HCT116 (cell line): ENCODE results near the gene ARL11. TPM values are rescaled to one million over a fixed set of nuclear protein-coding genes. Genes with fewer than 3 reads are reported as not detected.

Experiments used
- ATAC-seq: fragments of 200-7000 bp; cut with Tn5 transposase; 2 replicates; pipeline ENCODE4 v1.9.1; 2020; ENCODE audit warnings: mild to moderate bottlenecking, moderate library complexity
- BruUV-seq: library from RNA; stranded (reverse); fragments of 400-500 nt; replicated peaks from 2 replicates; lab custom pipeline; 2021; lab: Mats Ljungman, UMichigan
- CTCF ChIA-PET: fragments of 300-600 bp; sonication (Branson Sonifier 250); formaldehyde crosslinking; loops from one replicate; lab custom pipeline; 2021; ENCODE audit warnings: antibody characterized with exemption; lab: Charles Lee
- POLR2A ChIA-PET: fragments of 300-600, 350-600 bp; sonication (Branson Sonifier 250); formaldehyde crosslinking; loops from one replicate; lab custom pipeline; 2021; ENCODE audit warnings: antibody characterized with exemption; lab: Charles Lee
- RAD21 ChIA-PET, 2 experiments: fragments of 300-600 bp; sonication (Branson Sonifier 250); formaldehyde crosslinking; loops; one replicate each; lab custom pipeline; 2023; ENCODE audit warnings: low total read pairs in 2 of 2; ENCODE audit not compliant: uncharacterized antibody in 2 of 2, unreplicated experiment in 2 of 2, low non-redundant PET in 1 of 2; lab: Charles Lee
- DNase-seq: peaks from one replicate; pipeline ENCODE4 v3.0.0-alpha.2; 2010; ENCODE audit warnings: low read depth, low spot score
- H2AFZ ChIP-seq: fragments of 200-600 bp; shearing (Covaris generic), sonication (generic); 2 replicates; pipeline ENCODE4 v1.6.1; 2017; ENCODE audit warnings: low read depth, mixed run types, mixed read lengths, antibody characterized with exemption, low read length; ENCODE audit not compliant: poor library complexity, severe bottlenecking
- H3K27ac ChIP-seq: 2 replicates; pipeline ENCODE4 v1.5.1; 2012; ENCODE audit warnings: low read depth, low read length
- H3K27me3 ChIP-seq: fragments of 200-600 bp; sonication (generic); 2 replicates; pipeline ENCODE4 v1.6.1; 2016; ENCODE audit warnings: mixed run types, low read length, mixed read lengths; ENCODE audit not compliant: insufficient read depth
- H3K36me3 ChIP-seq, 2 experiments: fragments of 200-500 bp in 1 of 2; fragments of 200-600 bp in 1 of 2; sonication (Bioruptor generic) in 1 of 2; sonication (generic) in 1 of 2; 2 replicates each; pipeline versions ENCODE4 v1.5.1 to v1.6.1; 2014 to 2016; ENCODE audit warnings: low read length in 2 of 2, inconsistent platforms in 1 of 2, mixed read lengths in 1 of 2, mixed run types in 1 of 2; ENCODE audit not compliant: insufficient read depth in 2 of 2, control insufficient read depth in 1 of 2
- H3K4me1 ChIP-seq, 2 experiments: fragments of 200-600 bp in 1 of 2; sonication (generic) in 1 of 2; 2 replicates each; pipeline versions ENCODE4 v1.5.1 to v1.6.1; 2012 to 2017; ENCODE audit warnings: low read length in 2 of 2, inconsistent platforms in 1 of 2, mild to moderate bottlenecking in 1 of 2, mixed read lengths in 1 of 2, mixed run types in 1 of 2, moderate library complexity in 1 of 2; ENCODE audit not compliant: insufficient read depth in 2 of 2, control insufficient read depth in 1 of 2
- H3K4me2 ChIP-seq: fragments of 200-600 bp; sonication (generic); 2 replicates; pipeline ENCODE4 v1.6.1; 2017; ENCODE audit warnings: mixed run types, low read length, mixed read lengths
- H3K4me3 ChIP-seq, 2 experiments: fragments of 200-600 bp in 1 of 2; sonication (generic) in 1 of 2; replicated peaks in 1 of 2; 2 replicates each; pipeline ENCODE4 v1.5.1; 2011 to 2016; ENCODE audit warnings: low read length in 2 of 2, control low read depth in 1 of 2, low read depth in 1 of 2, mild to moderate bottlenecking in 1 of 2, mixed read lengths in 1 of 2, mixed run types in 1 of 2
- H3K79me2 ChIP-seq: fragments of 200-600 bp; sonication (generic); 2 replicates; pipeline ENCODE4 v1.6.1; 2017; ENCODE audit warnings: mild to moderate bottlenecking, mixed run types, low read length, moderate library complexity, mixed read lengths; ENCODE audit not compliant: insufficient read depth
- H3K9ac ChIP-seq: fragments of 200-600 bp; sonication (generic); 2 replicates; pipeline ENCODE4 v1.6.1; 2016; ENCODE audit warnings: low read length, mixed read lengths
- H3K9me2 ChIP-seq: fragments of 200-600 bp; sonication (generic), shearing (Covaris generic); 2 replicates; pipeline ENCODE4 v1.6.1; 2017; ENCODE audit warnings: mixed run types, mild to moderate bottlenecking, moderate library complexity; ENCODE audit not compliant: insufficient read depth
- H3K9me3 ChIP-seq, 2 experiments: fragments of 200-500 bp in 1 of 2; fragments of 200-600 bp in 1 of 2; sonication (Bioruptor generic) in 1 of 2; sonication (generic) in 1 of 2; 2 replicates each; pipeline ENCODE4 v1.6.1; 2014 to 2017; ENCODE audit warnings: low read length in 2 of 2, mixed read lengths in 2 of 2, inconsistent platforms in 1 of 2, low read depth in 1 of 2, mild to moderate bottlenecking in 1 of 2, mixed run types in 1 of 2, moderate library complexity in 1 of 2; ENCODE audit not compliant: control insufficient read depth in 1 of 2, insufficient read depth in 1 of 2
- H4K20me1 ChIP-seq: fragments of 200-600 bp; sonication (generic), shearing (Covaris generic); 2 replicates; pipeline ENCODE4 v1.6.1; 2017; ENCODE audit warnings: mixed run types, mild to moderate bottlenecking, moderate library complexity; ENCODE audit not compliant: insufficient read depth
- CBX3 ChIP-seq: IDR thresholded peaks from 2 replicates; pipeline ENCODE4 v1.6.1; 2012; ENCODE audit warnings: low read depth
- EGR1 ChIP-seq: IDR thresholded peaks from 2 replicates; pipeline ENCODE4 v1.6.1; 2012; ENCODE audit warnings: low read depth
- ELF1 ChIP-seq: IDR thresholded peaks from 2 replicates; pipeline ENCODE4 v1.6.1; 2012; ENCODE audit warnings: low read depth, borderline replicate concordance
- MAX ChIP-seq: IDR thresholded peaks from 2 replicates; pipeline ENCODE4 v1.6.1; 2012
- POLR2A ChIP-seq: IDR thresholded peaks from 2 replicates; pipeline ENCODE4 v1.7.0; 2011; ENCODE audit warnings: borderline replicate concordance; ENCODE audit not compliant: insufficient read depth, insufficient read length; ENCODE audit errors: extremely low read depth
- POLR2AphosphoS5 ChIP-seq: IDR thresholded peaks from 2 replicates; pipeline ENCODE4 v1.6.1; 2011; ENCODE audit warnings: mild to moderate bottlenecking, low read depth, low read length, moderate library complexity
- RAD21 ChIP-seq: IDR thresholded peaks from 2 replicates; pipeline ENCODE4 v1.6.1; 2012; ENCODE audit warnings: low read depth, mild to moderate bottlenecking
- SP1 ChIP-seq: IDR thresholded peaks from 2 replicates; pipeline ENCODE4 v1.6.1; 2012; ENCODE audit warnings: low read depth
- TCF7L2 ChIP-seq: IDR thresholded peaks from 2 replicates; pipeline ENCODE4 v1.7.0; 2011; ENCODE audit warnings: borderline replicate concordance, inconsistent platforms; ENCODE audit not compliant: insufficient read depth, insufficient read length; ENCODE audit errors: extremely low read depth
- ZNF274 ChIP-seq: fragments of 200-500 bp; sonication (Bioruptor generic); IDR thresholded peaks from 2 replicates; pipeline ENCODE4 v1.6.1; 2014; ENCODE audit warnings: mild to moderate bottlenecking, low read depth, low read length, inconsistent platforms
- intact Hi-C: fragments of 100-400 bp; cut with micrococcal nuclease; formaldehyde crosslinking; loops from 2 replicates; pipeline ENCODE4 v1.10.0; 2022
- total RNA-seq: library from RNA; stranded (reverse); gene quantifications from one replicate; pipeline ENCODE4 v1.2.1, GENCODE V29; 2021; ENCODE audit not compliant: unreplicated experiment

ARL11 gene
- total RNA-seq, 1 experiment from 2014 or later = not detected

- ChIA-PET RAD21 (no interaction called here), CTCF (no interaction called here)
- Histone ChIP-seq H3K9me2 (no peaks in the 10 kb centered on the region), H3K9me3 (no peaks in the 10 kb centered on the region), H3K36me3 (no peaks in the 10 kb centered on the region), H3K9ac (no peak overlapping the region), H3K79me2 (no peaks in the 10 kb centered on the region), H3K4me2 (no peak overlapping the region)
- DNase-seq (no peak), ATAC-seq (no peak)
- TF ChIP-seq POLR2A (no peak), EGR1 (no peak), CBX3 (no peak)
- TF ChIP-seq, all 23 proteins: peak for 0
- no peak overlapping the region for H3K4me3 ChIP-seq
- POLR2A ChIA-PET = no interaction called here
- BruUV-seq = no TSS peak
- no peak overlapping the region for H2AFZ ChIP-seq
- H3K4me1 ChIP-seq = peaks cover 0 to 5% of the 10 kb centered on the region in 2 experiments; a peak in 1 of 4 replicates
- H3K27ac ChIP-seq = no peak overlapping the region
- intact Hi-C loops = no loop called here
- no peaks in the 10 kb centered on the region for H3K27me3 ChIP-seq
- H4K20me1 ChIP-seq = no peaks in the 10 kb centered on the region
Observed at GRCh38 chr13:49632156-49632555, 3.8 kb downstream of the ARL11 start.

GRCh38 chr13:49633710-49634109 lies 5.4 kb downstream of the ARL11 start:
- no peaks in the 10 kb centered on the region for H3K9me3 ChIP-seq
- TF ChIP-seq POLR2AphosphoS5 = no peak
- no peak for TF ChIP-seq MAX
- no peak for TF ChIP-seq EGR1
- TF ChIP-seq TCF7L2 = no peak
- TF ChIP-seq ZNF274 = no peak
- no peak for TF ChIP-seq POLR2A
- no peak for TF ChIP-seq SP1
- no peak for TF ChIP-seq CBX3
- no peak for TF ChIP-seq ELF1
- TF ChIP-seq RAD21 = no peak
- TF ChIP-seq, all 23 proteins: peak for 0
- H3K27me3 ChIP-seq = no peaks in the 10 kb centered on the region
- no peak overlapping the region for H2AFZ ChIP-seq
- no peak overlapping the region for H3K4me2 ChIP-seq
- ChIA-PET RAD21 (no interaction called here), POLR2A (no interaction called here), CTCF (no interaction called here)
- H3K9ac ChIP-seq = no peak overlapping the region
- BruUV-seq = no TSS peak
- ATAC-seq (no peak), DNase-seq (no peak)
- intact Hi-C loops = no loop called here
- no peak overlapping the region for H3K27ac ChIP-seq
- no peaks in the 10 kb centered on the region for H3K79me2 ChIP-seq
- H3K36me3 ChIP-seq = no peaks in the 10 kb centered on the region
- no peak overlapping the region for H3K4me3 ChIP-seq
- H3K9me2 ChIP-seq = no peaks in the 10 kb centered on the region
- no peaks in the 10 kb centered on the region for H4K20me1 ChIP-seq
- peaks cover 0 to 5% of the 10 kb centered on the region in 2 experiments; a peak in 1 of 4 replicates for H3K4me1 ChIP-seq
